Endothelial cell of hepatic sinusoid (primary cell): ENCODE data around the gene SPDL1.

Experiments
- in situ Hi-C: cut with HindIII; loops from 2 replicates; pipeline ENCODE4 v1.10.0; 2017; ENCODE audit warnings: low sequenced_read_pairs

SPDL1 gene

DNA sequence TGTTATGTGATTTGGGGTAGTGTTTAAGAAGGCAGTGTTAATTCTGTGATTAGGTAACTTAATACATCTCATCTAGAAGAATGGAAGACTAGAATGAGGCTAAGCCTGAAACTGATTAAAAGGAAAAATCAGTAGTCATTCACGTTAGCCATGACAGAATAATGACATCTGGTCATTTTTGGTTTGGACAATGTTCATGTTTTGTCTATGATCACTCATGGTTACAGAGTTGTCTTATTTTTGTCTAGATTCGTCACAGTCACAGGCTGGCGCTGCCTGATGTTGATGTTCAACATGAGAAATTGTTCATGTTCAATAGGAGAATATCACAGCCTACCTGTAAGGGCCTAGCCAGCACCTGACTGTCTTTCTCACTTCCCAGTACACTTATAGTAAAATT is 44.0 kb downstream of the SPDL1 start:
- in situ Hi-C loops: no loop called here

DNA sequence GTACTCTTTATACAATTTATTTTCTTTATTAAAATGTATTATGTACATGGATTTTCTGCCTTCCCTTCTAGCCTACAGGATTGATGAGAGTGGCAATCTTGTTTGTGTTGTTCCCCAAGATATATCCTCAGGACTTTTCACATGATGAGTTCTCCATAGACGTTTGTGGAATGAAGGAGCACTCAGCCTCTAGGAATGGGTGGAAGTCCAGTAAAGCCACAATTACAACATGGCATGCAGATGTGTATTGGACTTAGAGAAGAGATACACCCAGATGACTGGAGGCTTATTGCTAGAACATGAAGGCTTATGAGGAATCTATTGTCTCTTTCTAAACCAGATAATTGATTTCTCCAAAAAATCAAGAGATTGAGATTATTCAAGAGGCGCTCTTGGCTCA is 45.3 kb downstream of the SPDL1 start:
- in situ Hi-C loops: no loop called here

- in situ Hi-C loops: loop anchor here (5.0 kb wide), 1 partner anchor 38 kb away; no protein-coding TSS in a partner anchor
These were observed 46.4 kb downstream of the SPDL1 start for GRCh38 chr5:169629847-169630548.

DNA sequence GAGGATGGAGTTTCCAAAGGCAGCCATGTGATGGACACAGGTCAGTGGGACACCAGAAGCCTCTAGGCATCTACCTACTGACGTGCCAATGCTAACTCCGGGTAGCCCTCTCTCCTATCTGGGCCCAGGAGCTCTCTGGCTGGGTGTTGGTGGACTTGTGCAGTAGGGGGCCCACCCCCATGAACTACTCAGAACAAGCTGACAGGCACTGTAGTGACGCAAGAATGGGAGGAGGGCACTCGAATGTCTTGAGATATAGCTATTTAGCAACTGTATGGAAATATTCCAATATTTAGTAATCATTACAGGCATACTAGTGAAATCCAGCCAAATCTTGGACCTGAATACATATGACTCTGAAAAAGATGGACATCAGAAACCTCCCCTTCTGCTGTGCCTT is 47.8 kb downstream of the SPDL1 start:
- in situ Hi-C loops: loop anchor here (5.0 kb wide), 1 partner anchor 39 kb away; no protein-coding TSS in a partner anchor

DNA sequence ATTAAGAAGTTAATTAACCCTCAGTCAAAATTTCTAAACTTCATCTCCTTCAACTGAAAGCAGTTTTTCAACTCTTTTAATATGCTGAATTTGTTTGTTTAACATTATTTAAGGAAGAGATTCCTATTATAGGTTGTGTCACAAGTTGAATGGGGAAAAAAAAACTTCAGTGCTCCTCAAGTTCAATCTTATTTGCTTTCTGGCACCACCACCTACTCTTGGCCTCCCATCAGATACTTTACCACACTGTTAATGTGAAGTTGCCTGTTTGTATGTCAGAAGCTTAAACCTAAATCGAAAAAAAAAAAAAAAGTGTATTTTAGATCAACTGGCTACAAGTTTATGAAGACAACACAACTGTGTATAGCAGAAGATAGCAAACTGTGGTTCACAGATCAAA is 49.4 kb downstream of the SPDL1 start:
- in situ Hi-C loops: loop anchor here (5.0 kb wide), 1 partner anchor 41 kb away; no protein-coding TSS in a partner anchor

DNA sequence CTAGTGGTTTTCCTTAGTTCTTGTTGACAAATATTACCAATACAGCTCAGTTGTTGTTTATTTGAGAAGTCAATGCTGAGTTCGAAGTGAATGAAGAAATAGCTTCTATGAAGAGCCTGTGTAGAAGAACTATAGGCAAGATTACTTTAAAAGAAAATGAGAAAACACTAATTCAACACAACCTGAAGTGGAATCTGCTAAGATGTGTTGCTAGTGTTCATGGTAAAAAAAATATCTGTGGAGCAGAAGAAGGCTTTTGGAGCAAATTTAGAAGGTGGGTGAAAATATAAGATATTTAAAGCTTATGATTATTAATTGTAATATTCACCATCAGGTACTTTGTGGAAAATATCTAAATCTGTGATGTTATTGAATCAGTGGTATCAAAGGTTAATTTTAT is 51.0 kb downstream of the SPDL1 start:
- in situ Hi-C loops: loop anchor here (5.0 kb wide), 1 partner anchor 42 kb away; no protein-coding TSS in a partner anchor

DNA sequence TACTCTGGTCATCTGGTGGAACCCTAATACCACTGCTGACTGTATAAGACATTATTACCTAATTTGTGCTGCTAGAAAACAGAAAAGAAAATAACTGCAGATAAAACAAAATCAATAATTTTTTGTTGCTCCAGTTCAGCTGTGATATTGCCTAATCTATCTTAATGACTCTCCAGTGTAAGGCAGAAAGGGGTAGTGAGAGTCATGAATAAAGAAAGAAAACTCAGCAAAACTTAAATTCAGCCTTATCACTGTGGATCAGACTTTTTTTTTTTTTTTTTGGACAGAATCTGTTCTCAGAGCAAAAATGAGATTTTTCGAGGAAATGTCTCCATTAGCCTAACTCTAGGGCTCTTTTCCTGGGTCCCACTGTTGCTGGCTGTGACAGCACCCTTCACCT is 52.4 kb downstream of the SPDL1 start:
- in situ Hi-C loops: no loop called here

- in situ Hi-C loops: no loop called here
These were observed 53.0 kb downstream of the SPDL1 start for GRCh38 chr5:169636477-169637084.

DNA sequence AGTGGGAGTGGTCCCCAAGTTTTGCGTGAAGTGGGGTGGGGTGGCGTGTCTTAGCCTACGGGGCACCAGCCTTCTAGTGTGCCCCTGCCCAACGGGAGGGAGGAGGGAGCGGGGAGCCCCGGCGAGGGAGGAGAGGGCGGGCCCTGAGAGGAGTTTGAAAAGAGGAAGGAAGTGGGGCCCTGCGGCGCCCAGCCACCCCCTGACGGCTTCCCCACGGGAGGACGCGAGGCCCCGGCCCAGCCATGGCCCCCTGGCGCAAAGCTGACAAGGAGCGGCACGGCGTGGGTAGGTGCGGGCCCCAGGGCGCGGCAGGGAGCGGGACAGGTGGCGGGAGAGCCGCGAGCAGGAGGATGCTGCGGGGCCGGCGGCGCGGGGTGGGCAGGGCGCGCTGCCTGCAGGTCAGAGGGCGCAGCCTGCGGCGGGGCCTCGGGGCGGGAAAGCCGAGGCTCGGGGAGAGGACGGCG is 53.5 kb downstream of the SPDL1 start, which contains the start of gene DOCK2:
Gene DOCK2 (plus strand): TSS at position 191 of the 464 bp plus-strand sequence. CDS start 52 bp downstream, at position 243.
- in situ Hi-C loops: no loop called here

GRCh38 chr5:169637549-169638121 is 54.1 kb downstream of the SPDL1 start:
- in situ Hi-C loops: no loop called here

- in situ Hi-C loops: no loop called here
These were observed 57.7 kb downstream of the SPDL1 start for GRCh38 chr5:169641253-169641652.

DNA sequence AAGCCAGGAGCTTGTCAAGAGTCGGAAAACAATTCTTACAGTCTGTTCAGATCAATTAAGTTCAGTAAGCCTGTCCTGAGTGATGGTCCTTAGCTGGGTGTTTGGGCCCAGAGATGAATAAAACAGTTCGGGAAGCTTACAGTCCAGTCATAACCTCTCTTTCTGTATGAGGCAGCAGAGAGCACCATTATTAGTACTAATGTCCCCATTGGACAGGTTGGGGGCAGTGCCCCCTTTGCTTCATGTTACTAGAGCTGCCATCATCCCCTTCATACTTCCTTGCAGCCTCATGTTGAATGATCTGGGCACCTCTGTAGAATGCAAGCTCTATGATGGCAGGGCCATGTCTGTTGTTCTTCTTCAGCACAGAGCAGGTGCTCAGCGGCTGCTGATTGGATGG is 63.3 kb downstream of the SPDL1 start:
- in situ Hi-C loops: no loop called here

DNA sequence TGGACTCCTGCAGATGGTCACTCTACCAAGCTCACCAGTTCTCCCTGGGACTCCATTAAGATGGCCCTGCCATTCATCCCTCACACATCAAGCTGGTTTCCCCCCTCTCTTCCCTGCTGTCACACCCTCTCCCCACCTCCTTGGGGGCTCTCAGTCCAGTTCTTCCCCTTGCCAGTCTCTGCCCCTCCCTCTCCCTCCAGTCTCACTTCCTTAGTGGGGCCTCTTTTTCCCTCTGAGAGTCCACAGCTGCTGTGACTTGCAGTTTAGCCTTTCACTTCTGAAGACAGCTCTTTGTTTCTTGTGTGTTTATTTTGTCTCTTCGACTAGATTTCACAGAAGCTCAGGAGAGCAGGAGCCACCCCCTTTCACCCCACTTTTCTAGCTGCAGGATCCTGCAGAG is 64.0 kb downstream of the SPDL1 start:
- in situ Hi-C loops: no loop called here

DNA sequence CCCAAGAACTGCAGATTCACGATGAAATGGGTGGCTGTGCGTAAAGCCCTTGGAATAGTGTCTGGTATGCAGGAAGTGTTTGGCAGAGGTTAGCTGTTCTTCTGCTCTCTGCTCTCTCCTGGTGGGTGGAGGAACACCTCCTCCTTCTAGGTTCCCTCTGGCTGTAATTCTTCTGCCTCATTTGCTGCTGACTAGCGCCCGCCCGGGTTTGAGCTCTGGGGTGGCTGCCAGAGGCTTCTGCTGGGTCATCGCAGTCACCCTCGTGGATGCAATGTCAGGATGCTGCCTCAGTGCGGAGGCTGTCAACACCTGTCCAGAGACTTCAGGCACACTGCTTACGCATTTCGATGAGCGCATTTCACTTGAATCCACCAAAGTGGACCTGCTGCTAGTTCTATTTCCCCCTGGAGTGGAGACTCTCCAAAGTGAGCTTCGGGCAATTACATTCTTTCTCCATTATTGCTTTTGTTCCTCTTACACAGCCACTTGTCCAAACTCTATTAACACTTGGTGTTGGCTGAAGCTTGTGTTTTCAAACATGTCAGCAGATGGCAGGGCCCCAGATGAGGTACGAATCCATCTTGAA is 65.2 kb downstream of the SPDL1 start:
- in situ Hi-C loops: no loop called here

- in situ Hi-C loops: no loop called here
These were observed 65.9 kb downstream of the SPDL1 start for GRCh38 chr5:169649486-169649885.

DNA sequence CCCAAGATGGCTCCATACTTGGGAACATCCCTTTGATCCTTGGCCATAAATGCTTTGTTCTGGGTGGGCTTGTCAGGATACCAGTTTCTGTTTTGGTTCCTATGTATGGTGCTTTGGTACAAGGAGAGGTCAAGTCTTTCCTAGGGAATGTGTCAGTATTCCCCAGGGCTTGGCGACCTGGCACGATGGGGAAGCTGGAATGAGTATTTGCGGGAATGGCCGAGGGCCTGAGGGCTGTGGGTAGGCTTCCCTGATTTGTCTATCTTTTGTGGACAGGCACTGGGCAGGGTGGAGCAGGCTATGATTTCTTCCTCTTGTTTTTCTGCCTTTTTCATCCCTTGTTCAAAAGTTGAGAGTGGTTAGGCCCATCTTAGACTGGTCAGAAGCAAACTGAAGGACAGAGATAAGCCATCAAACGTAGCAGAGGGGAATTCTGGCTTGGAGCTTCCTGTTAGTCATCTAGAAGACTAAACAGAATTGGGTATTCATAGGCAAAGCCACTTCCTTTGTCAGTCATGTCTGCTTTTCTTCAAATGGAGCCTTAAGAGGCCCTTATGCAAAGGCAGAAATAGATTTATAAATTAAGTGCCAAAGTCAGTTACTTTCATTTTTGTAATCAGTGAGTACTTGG is 67.2 kb downstream of the SPDL1 start:
- in situ Hi-C loops: no loop called here

- in situ Hi-C loops: no loop called here
These were observed 68.0 kb downstream of the SPDL1 start for GRCh38 chr5:169651526-169651925.

DNA sequence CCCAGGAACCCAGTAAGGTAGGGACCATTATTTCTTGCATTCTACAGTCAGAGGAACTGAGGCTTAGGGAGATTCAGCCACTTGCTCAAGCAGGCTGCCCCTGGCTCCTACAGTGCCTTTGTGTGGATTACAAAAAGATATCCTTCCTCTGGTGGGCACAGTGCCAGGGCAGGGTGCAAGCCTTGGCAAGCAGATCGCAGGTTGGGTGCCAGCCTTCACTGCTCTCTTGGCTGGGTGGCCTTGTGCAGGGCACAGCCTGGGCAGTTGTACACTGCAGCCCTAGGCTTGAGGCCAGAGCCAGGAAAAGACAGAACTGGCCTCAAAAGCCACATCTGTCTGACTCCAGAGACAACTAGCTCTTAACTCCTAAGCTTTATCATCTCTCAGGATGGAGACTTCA is 68.5 kb downstream of the SPDL1 start:
- in situ Hi-C loops: no loop called here

DNA sequence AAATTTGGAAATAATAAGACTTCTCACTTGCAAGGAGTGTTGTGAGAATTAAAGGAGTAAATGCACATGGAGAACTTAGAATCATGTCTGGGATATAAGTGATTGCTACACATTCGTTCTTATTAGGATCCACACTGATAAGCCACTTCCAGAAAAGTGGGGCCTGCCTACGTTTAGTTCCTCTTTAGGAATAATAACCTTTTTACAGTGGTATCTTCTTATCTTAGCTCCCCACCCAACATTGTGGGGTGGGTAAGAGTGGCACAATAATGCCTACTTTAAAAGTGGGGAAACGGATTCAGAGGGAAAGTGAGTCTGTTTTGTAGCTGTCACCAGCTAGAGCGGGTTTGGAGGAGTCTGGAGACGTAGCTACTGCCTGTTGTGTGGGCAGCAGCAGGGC is 69.5 kb downstream of the SPDL1 start:
- in situ Hi-C loops: no loop called here
